Smooth muscle cell (in vitro differentiated cells): Measurements from ENCODE around the gene RAD18. TPM values are rescaled to one million over a fixed set of nuclear protein-coding genes. Genes with fewer than 3 reads are reported as not detected.
A peak's percentile ranks its signal among the peaks of the same experiment; 100 is the strongest.

Experiments
- DNase-seq: peaks from one replicate; lab custom pipeline; 2025; ENCODE audit not compliant: unreplicated experiment; lab: John Stamatoyannopoulos, UW
- H2AFZ ChIP-seq: fragments of 200-600 bp; sonication (generic); 2 replicates; pipeline ENCODE4 v1.6.0; 2016; ENCODE audit warnings: antibody characterized with exemption, low read depth, mild to moderate bottlenecking
- H3F3A ChIP-seq: fragments of 200-600 bp; sonication (generic); 2 replicates; pipeline ENCODE4 v1.6.0; 2017; ENCODE audit warnings: antibody characterized with exemption, low read depth
- H3K27ac ChIP-seq: fragments of 200-600 bp; sonication (generic); 2 replicates; pipeline ENCODE4 v1.5.1; 2016; ENCODE audit warnings: low read depth, mild to moderate bottlenecking
- H3K27me3 ChIP-seq: fragments of 200-600 bp; sonication (generic); 2 replicates; pipeline ENCODE4 v1.6.1; 2016; ENCODE audit warnings: low read depth, mild to moderate bottlenecking
- H3K36me3 ChIP-seq: fragments of 200-600 bp; sonication (generic); 2 replicates; pipeline ENCODE4 v1.5.1; 2016; ENCODE audit warnings: low read depth
- H3K4me1 ChIP-seq: fragments of 200-600 bp; sonication (generic); 2 replicates; pipeline ENCODE4 v1.5.1; 2016; ENCODE audit warnings: low read depth
- H3K4me2 ChIP-seq: fragments of 200-600 bp; sonication (generic); 2 replicates; pipeline ENCODE4 v1.6.0; 2016; ENCODE audit warnings: mild to moderate bottlenecking
- H3K4me3 ChIP-seq: fragments of 200-600 bp; sonication (generic); 2 replicates; pipeline ENCODE4 v1.5.1; 2016; ENCODE audit warnings: mild to moderate bottlenecking
- H3K79me2 ChIP-seq: fragments of 200-600 bp; sonication (generic); 2 replicates; pipeline ENCODE4 v1.6.0; 2016; ENCODE audit warnings: low read depth, mild to moderate bottlenecking
- H3K9ac ChIP-seq: fragments of 200-600 bp; sonication (generic); 2 replicates; pipeline ENCODE4 v1.6.0; 2016; ENCODE audit warnings: low read depth
- H3K9me3 ChIP-seq: fragments of 200-600 bp; sonication (generic); replicated peaks from 2 replicates; pipeline ENCODE4 v1.5.1; 2016; ENCODE audit warnings: low read depth
- H4K20me1 ChIP-seq: fragments of 200-600 bp; sonication (generic); 2 replicates; pipeline ENCODE4 v1.6.0; 2016; ENCODE audit warnings: low read depth
- CTCF ChIP-seq: fragments of 200-600 bp; sonication (generic); IDR thresholded peaks from 2 replicates; pipeline ENCODE4 v1.5.1; 2017; ENCODE audit warnings: borderline replicate concordance, mild to moderate bottlenecking, antibody characterized with exemption; ENCODE audit not compliant: insufficient read depth, poor library complexity, severe bottlenecking
- WGBS: methylation state at CpG from one replicate; pipeline ENCODE4 v1.1.7; 2016; ENCODE audit warnings: low lambda C conversion rate; 5-methylcytosine and 5-hydroxymethylcytosine counted together
- polyA plus RNA-seq: library from polyadenylated mRNA; unstranded; fragments of >200 nt; fragmentation: Nextera tagmentation; extraction: Ambion mirVana; gene quantifications from 2 replicates; pipeline ENCODE4 v1.2.1, GENCODE V29; 2016
- total RNA-seq: library from RNA; depleted of rRNA; stranded (reverse); fragments of >200 nt; gene quantifications from 2 replicates; pipeline ENCODE4 v1.2.3, GENCODE V29; 2014

RAD18 gene
- total and polyA plus RNA-seq, 2 experiments from 2014 or later, result 8.9 to 16.0 TPM

- H3F3A ChIP-seq, result peaks cover 6% of the 10 kb centered on the region
- peaks cover 3% of the 10 kb centered on the region for H3K4me1 ChIP-seq
- no peak overlapping the region for H2AFZ ChIP-seq
- no peak overlapping the region for H3K4me3 ChIP-seq
- no peak for TF ChIP-seq CTCF
- no peaks in the 10 kb centered on the region for H3K36me3 ChIP-seq
- H3K79me2 ChIP-seq, result no peaks in the 10 kb centered on the region
- no peaks in the 10 kb centered on the region for H4K20me1 ChIP-seq
- H3K9ac ChIP-seq, result peak overlapping the region; percentile 17
- H3K27ac ChIP-seq, result peak overlapping the region; percentile 81
- WGBS, result 70% methylated on average over 36 of the region's 36 CpGs
- no peaks in the 10 kb centered on the region for H3K9me3 ChIP-seq
- peak overlapping the region; percentile 25 for H3K4me2 ChIP-seq
- H3K27me3 ChIP-seq, result no peaks in the 10 kb centered on the region
- no peak for DNase-seq
Measured at GRCh38 chr3:8990266-8991215, 27.3 kb upstream of the RAD18 start.

GRCh38 chr3:8988791-8989558 lies 25.7 kb upstream of the RAD18 start:
- Histone ChIP-seq H3K27me3 (no peaks in the 10 kb centered on the region), H3K9me3 (no peaks in the 10 kb centered on the region), H2AFZ (no peak overlapping the region), H3K36me3 (no peaks in the 10 kb centered on the region), H3K27ac (peak overlapping the region; percentile 81), H3K4me1 (peaks cover 3% of the 10 kb centered on the region), H4K20me1 (no peaks in the 10 kb centered on the region), H3K79me2 (no peaks in the 10 kb centered on the region), H3F3A (peaks cover 6% of the 10 kb centered on the region), H3K4me2 (peak overlapping the region; percentile 25), H3K9ac (peak overlapping the region; percentile 14), H3K4me3 (no peak overlapping the region)
- no peak for DNase-seq
- 48% methylated on average over 8 of the region's 8 CpGs for WGBS
- TF ChIP-seq CTCF, result no peak

GRCh38 chr3:8988384-8988655 lies 25.0 kb upstream of the RAD18 start:
- H3K4me3 ChIP-seq, result no peak overlapping the region
- peaks cover 6% of the 10 kb centered on the region for H3F3A ChIP-seq
- no peaks in the 10 kb centered on the region for H3K27me3 ChIP-seq
- DNase-seq, result no peak
- peak overlapping the region; percentile 81 for H3K27ac ChIP-seq
- no peaks in the 10 kb centered on the region for H3K79me2 ChIP-seq
- H4K20me1 ChIP-seq, result no peaks in the 10 kb centered on the region
- TF ChIP-seq CTCF, result no peak
- no peaks in the 10 kb centered on the region for H3K9me3 ChIP-seq
- no peaks in the 10 kb centered on the region for H3K36me3 ChIP-seq
- H2AFZ ChIP-seq, result no peak overlapping the region
- WGBS, result 32% methylated on average over 2 of the region's 2 CpGs
- H3K4me2 ChIP-seq, result peak overlapping the region; percentile 24
- no peak overlapping the region for H3K9ac ChIP-seq
- H3K4me1 ChIP-seq, result peaks cover 3% of the 10 kb centered on the region
